RWPE1 (cell line): ENCODE measurements around the gene SLC2A9.

Experiments
- CTCF ChIA-PET: fragments of 350-600 bp; sonication (Branson Sonifier 250); formaldehyde crosslinking; extraction: SDS; loops from one replicate; lab custom pipeline; 2021; lab: Yijun Ruan, JAX
- POLR2A ChIA-PET: fragments of 400-600 bp; formaldehyde crosslinking; extraction: SDS; loops from one replicate; lab custom pipeline; 2020; ENCODE audit warnings: antibody characterized with exemption; ENCODE audit not compliant: low non-redundant PET; lab: Yijun Ruan, JAX
- DNase-seq: peaks from one replicate; pipeline ENCODE4 v3.0.0; 2012; ENCODE audit warnings: low spot score
- H3K27ac ChIP-seq: fragments of 450-650 bp; 2 replicates; pipeline ENCODE4 v1.5.1; 2017
- TF ChIP-seq, protein P1 (sequence below): fragments of 450-650 bp; conservative IDR thresholded peaks from 2 replicates; pipeline ENCODE4 v1.5.1; 2017; ENCODE audit warnings: low read depth, mild to moderate bottlenecking

The SLC2A9 gene

DNA sequence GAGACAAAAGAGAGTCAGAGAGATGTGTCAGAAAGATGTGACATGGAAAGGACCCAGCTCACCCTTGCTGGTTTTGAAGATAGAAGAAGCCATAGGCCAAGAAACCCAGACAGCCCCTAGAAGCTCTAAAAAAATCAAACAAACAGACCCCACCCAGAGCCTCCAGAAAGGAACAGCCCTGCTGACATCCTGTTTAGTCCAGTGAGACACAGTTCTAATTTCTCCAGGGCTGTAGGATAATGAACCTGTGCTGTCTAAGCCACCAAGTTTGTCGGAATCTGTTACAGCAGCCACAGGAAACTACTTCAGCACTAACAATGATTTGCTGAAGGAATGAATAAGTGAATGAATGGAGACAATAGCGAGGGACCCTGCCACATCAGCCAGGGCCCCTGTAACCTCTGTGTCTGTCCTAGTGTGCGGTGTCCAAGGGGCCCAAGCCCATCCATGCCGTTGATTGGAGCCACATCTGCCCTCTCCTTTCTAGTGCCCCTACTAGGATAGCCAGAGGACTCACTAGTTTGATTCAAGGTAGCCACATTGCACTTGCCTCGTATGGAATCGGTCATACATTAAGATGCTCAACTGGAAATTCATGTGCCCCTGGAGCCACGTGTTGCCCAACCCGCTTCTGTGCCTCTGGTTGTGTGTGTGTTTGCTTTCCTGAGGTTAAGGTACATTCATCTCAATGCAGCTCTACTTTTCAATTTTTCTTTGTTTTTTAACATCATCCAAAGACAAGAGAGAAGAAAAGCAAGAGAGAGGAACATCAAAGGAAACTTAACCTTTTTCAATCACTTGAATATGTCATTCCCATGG, 32.5 kb upstream of the SLC2A9 start:
- POLR2A ChIA-PET = no interaction called here
- CTCF ChIA-PET = no interaction called here
- H3K27ac ChIP-seq = no peak overlapping the region
- DNase-seq = no peak
- TF ChIP-seq, protein P1, sequence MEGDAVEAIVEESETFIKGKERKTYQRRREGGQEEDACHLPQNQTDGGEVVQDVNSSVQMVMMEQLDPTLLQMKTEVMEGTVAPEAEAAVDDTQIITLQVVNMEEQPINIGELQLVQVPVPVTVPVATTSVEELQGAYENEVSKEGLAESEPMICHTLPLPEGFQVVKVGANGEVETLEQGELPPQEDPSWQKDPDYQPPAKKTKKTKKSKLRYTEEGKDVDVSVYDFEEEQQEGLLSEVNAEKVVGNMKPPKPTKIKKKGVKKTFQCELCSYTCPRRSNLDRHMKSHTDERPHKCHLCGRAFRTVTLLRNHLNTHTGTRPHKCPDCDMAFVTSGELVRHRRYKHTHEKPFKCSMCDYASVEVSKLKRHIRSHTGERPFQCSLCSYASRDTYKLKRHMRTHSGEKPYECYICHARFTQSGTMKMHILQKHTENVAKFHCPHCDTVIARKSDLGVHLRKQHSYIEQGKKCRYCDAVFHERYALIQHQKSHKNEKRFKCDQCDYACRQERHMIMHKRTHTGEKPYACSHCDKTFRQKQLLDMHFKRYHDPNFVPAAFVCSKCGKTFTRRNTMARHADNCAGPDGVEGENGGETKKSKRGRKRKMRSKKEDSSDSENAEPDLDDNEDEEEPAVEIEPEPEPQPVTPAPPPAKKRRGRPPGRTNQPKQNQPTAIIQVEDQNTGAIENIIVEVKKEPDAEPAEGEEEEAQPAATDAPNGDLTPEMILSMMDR = no peak

DNA sequence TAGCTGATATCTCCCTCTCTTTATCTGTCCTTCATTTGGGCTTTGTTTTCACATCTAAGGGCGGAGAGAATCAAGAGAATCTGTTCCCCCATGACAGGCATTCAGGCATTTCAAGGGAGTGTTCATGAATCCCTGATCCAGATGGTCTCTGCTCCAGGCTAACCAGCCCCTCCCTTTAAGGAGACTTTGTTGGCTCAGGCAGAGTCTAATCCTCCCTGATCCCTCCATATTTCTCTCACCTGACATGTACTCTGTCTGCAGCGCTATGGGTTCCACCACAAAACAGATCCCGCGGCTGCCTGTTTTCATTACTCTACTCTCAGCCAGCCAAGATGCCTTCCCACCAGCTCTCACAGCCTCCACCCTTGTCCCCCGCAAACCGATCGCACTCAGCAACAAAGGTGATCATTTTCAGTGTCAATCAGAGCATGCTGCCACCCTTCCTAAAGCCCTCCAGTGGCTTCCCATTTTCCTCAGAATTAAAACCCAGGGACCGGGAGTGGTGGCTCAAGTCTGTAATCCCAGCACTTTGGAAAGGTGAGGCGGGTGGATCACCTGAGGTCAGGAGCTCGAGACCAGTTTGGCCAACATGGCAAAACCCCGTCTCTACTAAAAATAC, 30.3 kb upstream of the SLC2A9 start:
- DNase-seq = no peak
- TF ChIP-seq, protein P1 = no peak
- POLR2A ChIA-PET = no interaction called here
- no peak overlapping the region for H3K27ac ChIP-seq
- CTCF ChIA-PET = no interaction called here

DNA sequence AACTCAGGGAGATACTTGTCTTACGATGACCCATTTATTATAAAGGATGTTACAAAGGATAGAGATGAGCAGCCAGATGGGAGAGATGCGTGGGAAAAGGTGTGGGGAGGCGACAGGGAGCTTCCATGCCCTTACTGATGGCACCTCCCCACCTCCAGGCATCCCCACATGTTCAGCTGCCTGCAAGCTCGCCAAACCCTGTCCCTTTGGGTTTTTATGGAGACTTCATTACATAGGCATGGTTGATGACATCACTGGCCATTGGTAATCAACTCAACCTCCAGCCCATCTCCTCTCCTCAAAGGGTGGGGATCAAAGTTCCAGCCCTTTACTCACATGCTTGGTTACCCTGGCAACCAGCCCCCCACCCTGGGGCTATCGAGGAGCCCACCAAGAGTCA, 29.4 kb upstream of the SLC2A9 start:
- no peak for DNase-seq
- TF ChIP-seq, protein P1 = no peak
- CTCF ChIA-PET = no interaction called here
- H3K27ac ChIP-seq = no peak overlapping the region
- POLR2A ChIA-PET = no interaction called here

DNA sequence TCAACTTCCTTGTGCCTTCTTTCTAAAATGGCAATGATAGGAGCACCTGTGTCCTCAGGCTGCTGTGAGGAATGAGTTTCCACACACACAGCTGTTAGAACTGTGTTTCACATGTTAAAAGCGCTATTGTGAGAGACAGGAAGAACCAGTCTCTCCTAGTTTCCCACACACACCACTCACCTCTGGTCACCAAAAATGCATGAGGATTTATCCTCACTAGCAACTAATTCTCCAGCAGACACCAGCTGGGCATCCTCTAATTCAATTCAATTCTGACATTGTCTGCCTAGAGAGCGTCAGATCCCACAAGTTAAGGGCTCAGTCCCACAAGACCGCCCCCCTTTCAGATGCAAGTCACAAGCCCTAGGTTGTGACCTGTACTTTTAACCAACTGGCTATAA, 29.0 kb upstream of the SLC2A9 start:
- CTCF ChIA-PET = no interaction called here
- H3K27ac ChIP-seq = no peak overlapping the region
- POLR2A ChIA-PET = no interaction called here
- TF ChIP-seq, protein P1 = no peak
- no peak for DNase-seq

DNA sequence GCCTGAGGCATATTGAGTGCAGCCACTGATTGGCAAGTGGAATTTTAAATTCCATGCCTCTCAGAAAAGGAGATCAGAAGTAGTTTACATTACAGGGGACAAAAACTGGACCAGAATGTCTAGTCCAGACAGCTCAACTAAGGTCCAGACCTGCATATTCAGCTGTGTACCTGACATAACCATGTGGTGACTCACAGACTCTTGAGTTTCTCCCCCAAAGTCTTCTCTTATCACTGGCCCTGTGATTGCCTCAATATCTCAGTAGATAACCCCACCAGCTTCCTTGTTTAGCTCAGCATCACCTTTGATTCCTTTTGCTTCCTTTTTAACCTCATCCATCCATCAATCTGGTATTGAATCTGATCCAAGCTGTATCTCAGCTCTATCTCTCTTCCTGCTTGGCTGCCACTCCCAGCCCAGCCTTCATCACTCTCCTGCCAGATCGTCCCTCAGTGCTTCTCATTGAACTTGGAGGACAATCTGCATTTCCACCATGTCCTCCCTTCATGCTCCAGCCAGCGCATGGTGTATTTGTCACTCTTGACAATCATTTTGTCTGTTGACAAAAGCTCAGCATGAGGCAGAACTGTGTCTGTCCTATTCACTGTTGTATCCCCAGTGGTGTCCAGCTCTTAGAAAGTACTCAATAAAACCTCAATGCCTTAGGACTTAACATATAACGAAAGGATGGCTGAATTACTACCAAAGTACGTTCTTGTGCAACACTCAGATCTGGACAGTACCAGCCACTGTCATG, 27.8 kb upstream of the SLC2A9 start:
- no peak overlapping the region for H3K27ac ChIP-seq
- CTCF ChIA-PET = no interaction called here
- DNase-seq = peak; percentile 25
- POLR2A ChIA-PET = no interaction called here
- TF ChIP-seq, protein P1 = no peak

DNA sequence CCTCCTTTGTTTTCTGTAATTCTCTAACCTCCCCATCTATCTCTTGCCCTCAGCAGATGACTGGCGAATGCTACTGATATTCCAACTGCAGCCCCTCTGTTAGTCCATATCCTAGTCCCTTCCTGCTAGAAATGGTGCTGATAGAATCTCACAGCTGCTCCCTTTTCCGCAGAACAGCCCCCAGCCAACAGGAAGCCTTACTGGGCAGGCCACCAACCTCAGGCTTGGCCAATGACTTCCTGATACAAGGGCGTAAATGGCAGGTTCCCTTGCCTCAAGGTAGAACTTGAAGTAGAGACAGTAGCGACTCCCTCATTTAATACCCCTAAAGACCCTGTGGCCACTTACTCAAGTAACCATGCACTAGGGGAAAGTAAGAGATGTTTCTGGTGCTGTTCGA, 26.7 kb upstream of the SLC2A9 start:
- TF ChIP-seq, protein P1 = no peak
- no peak overlapping the region for H3K27ac ChIP-seq
- ChIA-PET CTCF (no interaction called here), POLR2A (no interaction called here)
- no peak for DNase-seq
